Progenitor cell of endocrine pancreas (in vitro differentiated cells): ENCODE results near the gene CACNA1B. TPM values are rescaled to one million over a fixed set of nuclear protein-coding genes. Genes with fewer than 3 reads are reported as not detected.

ENCODE experiments used
- DNase-seq: peaks from one replicate; pipeline ENCODE4 v3.0.0; 2021; ENCODE audit warnings: low spot score; ENCODE audit not compliant: unreplicated experiment
- H3K27ac Mint-ChIP-seq: 2 replicates; pipeline ENCODE4 v1.8.0; 2021; ENCODE audit warnings: mild to moderate bottlenecking, moderate library complexity, mixed read lengths
- H3K27me3 Mint-ChIP-seq: 2 replicates; pipeline ENCODE4 v1.8.0; 2021; ENCODE audit warnings: mixed read lengths
- H3K36me3 Mint-ChIP-seq: 2 replicates; pipeline ENCODE4 v1.8.0; 2022; ENCODE audit warnings: mixed read lengths; ENCODE audit not compliant: insufficient read depth
- H3K4me1 Mint-ChIP-seq: 2 replicates; pipeline ENCODE4 v1.8.0; 2021; ENCODE audit warnings: low read depth, mixed read lengths
- H3K4me3 Mint-ChIP-seq: 2 replicates; pipeline ENCODE4 v1.8.0; 2021; ENCODE audit warnings: low read depth, mild to moderate bottlenecking, moderate library complexity, mixed read lengths
- H3K9me3 Mint-ChIP-seq: 2 replicates; pipeline ENCODE4 v1.8.0; 2021; ENCODE audit warnings: low read depth, mixed read lengths
- CTCF ChIP-seq: fragments of 200-600 bp; sonication (generic); IDR thresholded peaks from one replicate; pipeline ENCODE4 v1.5.0; 2021; ENCODE audit warnings: antibody characterized with exemption, mild to moderate bottlenecking; ENCODE audit not compliant: unreplicated experiment
- total RNA-seq: library from RNA; stranded (reverse); gene quantifications from 2 replicates; pipeline ENCODE4 v1.2.1, GENCODE V29; 2021

CACNA1B gene
- total RNA-seq, 1 donor from 2014 or later: 2.4 TPM

DNA sequence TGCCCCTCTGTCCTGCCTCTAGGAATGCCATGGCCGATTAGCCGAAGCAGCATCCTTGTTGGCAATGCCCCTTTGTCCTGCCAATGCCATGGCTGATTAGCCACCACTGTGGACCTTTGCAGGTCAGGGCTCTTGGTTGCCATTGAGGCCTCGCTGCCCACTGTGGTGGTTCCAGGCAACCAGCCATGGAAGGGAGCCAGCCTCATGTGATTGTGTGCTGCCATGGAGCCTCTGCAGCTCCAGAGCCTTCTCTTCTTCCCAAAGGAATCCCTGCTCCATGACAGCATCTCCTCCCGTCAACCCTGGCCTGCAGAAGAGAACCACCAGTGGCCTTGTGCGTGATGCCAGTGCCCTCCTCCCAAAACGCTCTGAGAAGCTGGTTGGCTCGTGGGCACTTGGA is 187.0 kb downstream of the CACNA1B start:
- H3K4me3 Mint-ChIP-seq: no peak overlapping the region
- H3K27me3 Mint-ChIP-seq: no peaks in the 10 kb centered on the region
- H3K27ac Mint-ChIP-seq: no peak overlapping the region
- peaks cover 2% of the 10 kb centered on the region for H3K4me1 Mint-ChIP-seq
- H3K36me3 Mint-ChIP-seq: no peaks in the 10 kb centered on the region
- no peak for DNase-seq
- no peaks in the 10 kb centered on the region for H3K9me3 Mint-ChIP-seq
- TF ChIP-seq CTCF: no peak

DNA sequence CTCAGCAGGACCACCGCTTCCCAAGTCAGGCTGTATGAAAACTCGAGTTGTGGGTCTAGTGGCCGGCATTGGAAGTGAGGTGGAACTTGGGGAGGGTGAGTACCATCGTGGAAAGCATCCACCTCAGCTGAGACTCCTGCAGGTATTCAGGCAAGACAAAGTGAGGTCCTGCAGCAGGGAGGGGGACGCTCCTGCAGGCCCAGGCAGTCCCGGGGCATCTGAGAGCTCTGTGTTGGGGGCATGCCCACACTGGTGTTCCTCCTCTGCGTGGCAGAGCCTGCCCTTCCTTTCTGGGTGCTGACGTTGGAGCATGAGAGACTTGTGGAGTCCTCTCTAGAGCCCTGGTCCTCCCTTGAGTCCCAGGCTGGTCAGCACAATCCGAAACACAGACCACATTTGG is 187.7 kb downstream of the CACNA1B start:
- no peak overlapping the region for H3K27ac Mint-ChIP-seq
- H3K4me1 Mint-ChIP-seq: peaks cover 2% of the 10 kb centered on the region
- no peaks in the 10 kb centered on the region for H3K9me3 Mint-ChIP-seq
- H3K27me3 Mint-ChIP-seq: no peaks in the 10 kb centered on the region
- no peak for TF ChIP-seq CTCF
- H3K36me3 Mint-ChIP-seq: no peaks in the 10 kb centered on the region
- H3K4me3 Mint-ChIP-seq: no peak overlapping the region
- no peak for DNase-seq

DNA sequence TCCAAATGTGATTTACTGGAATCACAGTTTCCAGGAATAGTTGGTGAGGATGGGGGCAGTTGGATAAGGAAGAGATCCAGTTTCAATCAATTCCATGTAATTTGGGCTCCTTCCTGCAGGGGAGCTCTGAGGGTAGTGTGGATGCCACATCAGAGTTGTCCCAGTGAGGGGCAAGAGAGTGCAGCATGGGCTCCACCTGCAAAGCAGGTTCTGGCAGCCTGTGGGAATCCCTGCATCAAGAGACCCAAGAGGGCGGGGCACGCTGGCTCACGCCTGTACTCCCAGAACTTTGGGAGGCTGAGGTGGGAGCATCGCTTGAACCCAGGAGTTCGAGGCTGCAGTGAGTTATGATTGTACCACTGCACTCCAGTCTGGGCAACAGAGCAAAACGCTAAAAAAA is 188.5 kb downstream of the CACNA1B start:
- DNase-seq: no peak
- Mint-ChIP-seq H3K4me1 (peaks cover 2% of the 10 kb centered on the region), H3K27ac (no peak overlapping the region), H3K4me3 (no peak overlapping the region), H3K9me3 (no peaks in the 10 kb centered on the region), H3K36me3 (no peaks in the 10 kb centered on the region), H3K27me3 (no peaks in the 10 kb centered on the region)
- peak; percentile 30 for TF ChIP-seq CTCF

DNA sequence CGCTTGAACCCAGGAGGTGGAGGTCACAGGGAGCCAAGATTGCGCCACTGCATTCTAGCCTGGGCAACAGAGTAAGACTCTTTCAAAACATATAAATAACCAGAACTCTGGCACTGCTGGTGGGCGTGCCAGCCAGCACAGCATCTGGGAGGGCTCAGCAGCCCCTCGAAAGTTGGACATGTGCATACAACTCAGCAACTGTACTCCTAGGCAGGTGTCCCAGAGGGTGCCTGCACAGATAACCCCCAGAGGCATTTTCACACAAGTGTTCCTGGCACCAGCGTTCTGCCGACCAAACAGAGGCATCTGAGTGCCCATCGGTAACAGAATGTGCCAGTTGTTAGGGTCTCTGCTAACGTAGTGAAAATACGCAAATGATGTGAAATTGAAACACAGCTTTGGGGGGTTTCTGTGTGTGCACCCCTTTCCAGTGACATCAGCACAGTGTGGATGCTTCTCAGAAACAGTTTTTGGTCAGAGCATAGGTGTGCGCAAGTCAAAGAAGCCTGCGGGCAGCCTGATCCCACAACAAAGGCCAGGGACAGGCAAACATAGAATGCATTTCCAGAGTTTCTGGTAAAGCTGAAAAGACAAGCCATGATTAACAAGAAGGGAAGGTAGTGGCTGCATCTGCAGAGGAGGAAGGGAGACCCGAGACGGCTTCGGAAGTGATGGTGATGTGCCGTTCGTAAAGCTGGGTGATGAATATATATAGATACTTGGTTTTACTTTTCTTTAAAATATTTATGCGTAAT is 190.2 kb downstream of the CACNA1B start:
- Mint-ChIP-seq H3K27ac (no peak overlapping the region), H3K27me3 (no peaks in the 10 kb centered on the region), H3K4me1 (peaks cover 2% of the 10 kb centered on the region), H3K9me3 (no peaks in the 10 kb centered on the region), H3K4me3 (no peak overlapping the region), H3K36me3 (no peaks in the 10 kb centered on the region)
- no peak for DNase-seq
- TF ChIP-seq CTCF: no peak

GRCh38 chr9:138068601-138069035 is 191.0 kb downstream of the CACNA1B start:
- no peaks in the 10 kb centered on the region for H3K27me3 Mint-ChIP-seq
- H3K27ac Mint-ChIP-seq: no peak overlapping the region
- no peak for DNase-seq
- no peak overlapping the region for H3K4me3 Mint-ChIP-seq
- no peaks in the 10 kb centered on the region for H3K9me3 Mint-ChIP-seq
- no peak for TF ChIP-seq CTCF
- peaks cover 2% of the 10 kb centered on the region for H3K4me1 Mint-ChIP-seq
- no peaks in the 10 kb centered on the region for H3K36me3 Mint-ChIP-seq
